CD4-positive, alpha-beta T cell treated with Interleukin-17A for 1 hour (primary cell): ENCODE data around the gene ANKRD10.
"Not testable (repeated sequence)": the region's sequence is repeated elsewhere in the genome, so short reads cannot be mapped to it uniquely, and the experiment has no call there.

Experiments
- DNase-seq: peaks from one replicate; pipeline ENCODE4 v3.0.0-alpha.2; 2020

Gene ANKRD10

GRCh38 chr13:110860983-110861382 is 53.9 kb downstream of the ANKRD10 start:
- DNase-seq: no peak

- peak; percentile 23 for DNase-seq
Observed at GRCh38 chr13:110856942-110857835, 57.7 kb downstream of the ANKRD10 start.

GRCh38 chr13:110855363-110855762 is 59.5 kb downstream of the ANKRD10 start:
- DNase-seq: no peak

GRCh38 chr13:110854866-110855265 is 60.0 kb downstream of the ANKRD10 start:
- no peak for DNase-seq

GRCh38 chr13:110853235-110853721 is 61.6 kb downstream of the ANKRD10 start:
- no peak for DNase-seq

- DNase-seq: no peak
Observed at GRCh38 chr13:110850840-110851239, 64.0 kb downstream of the ANKRD10 start.

GRCh38 chr13:110850006-110850405 is 64.9 kb downstream of the ANKRD10 start:
- DNase-seq: no peak

GRCh38 chr13:110845520-110845919 is 69.3 kb downstream of the ANKRD10 start:
- no peak for DNase-seq

GRCh38 chr13:110841846-110842245 is 73.0 kb downstream of the ANKRD10 start:
- no peak for DNase-seq

GRCh38 chr13:110841406-110841805 is 73.5 kb downstream of the ANKRD10 start:
- DNase-seq: no peak

- DNase-seq: no peak
Observed at GRCh38 chr13:110838867-110839538, 75.9 kb downstream of the ANKRD10 start.

GRCh38 chr13:110838116-110838515 is 76.8 kb downstream of the ANKRD10 start:
- DNase-seq: no peak

GRCh38 chr13:110837397-110838061 is 77.3 kb downstream of the ANKRD10 start:
- DNase-seq: not testable (repeated sequence)

- DNase-seq: no peak
Observed at GRCh38 chr13:110836605-110836903, 78.3 kb downstream of the ANKRD10 start.

GRCh38 chr13:110835721-110836604 is 78.9 kb downstream of the ANKRD10 start:
- DNase-seq: no peak

GRCh38 chr13:110834572-110834971 is 80.3 kb downstream of the ANKRD10 start:
- no peak for DNase-seq

GRCh38 chr13:110832531-110832930 is 82.3 kb downstream of the ANKRD10 start:
- no peak for DNase-seq

GRCh38 chr13:110832205-110832479 is 82.7 kb downstream of the ANKRD10 start:
- DNase-seq: no peak

GRCh38 chr13:110831437-110832204 is 83.2 kb downstream of the ANKRD10 start:
- no peak for DNase-seq

- no peak for DNase-seq
Observed at GRCh38 chr13:110830800-110831371, 84.0 kb downstream of the ANKRD10 start.

- DNase-seq: no peak
Observed at GRCh38 chr13:110830331-110830730, 84.5 kb downstream of the ANKRD10 start.

GRCh38 chr13:110829486-110829885 is 85.4 kb downstream of the ANKRD10 start:
- no peak for DNase-seq
